GM21717 (cell line): ENCODE measurements around the gene RPL19.
"Not testable (repeated sequence)": the region's sequence is repeated elsewhere in the genome, so short reads cannot be mapped to it uniquely, and the experiment has no call there.

Experiments
- ATAC-seq: cut with Tn5 transposase; IDR thresholded peaks from one replicate; pipeline ENCODE4 v1.9.1; 2021; ENCODE audit warnings: mild to moderate bottlenecking, moderate library complexity; ENCODE audit not compliant: unreplicated experiment

Gene RPL19

DNA sequence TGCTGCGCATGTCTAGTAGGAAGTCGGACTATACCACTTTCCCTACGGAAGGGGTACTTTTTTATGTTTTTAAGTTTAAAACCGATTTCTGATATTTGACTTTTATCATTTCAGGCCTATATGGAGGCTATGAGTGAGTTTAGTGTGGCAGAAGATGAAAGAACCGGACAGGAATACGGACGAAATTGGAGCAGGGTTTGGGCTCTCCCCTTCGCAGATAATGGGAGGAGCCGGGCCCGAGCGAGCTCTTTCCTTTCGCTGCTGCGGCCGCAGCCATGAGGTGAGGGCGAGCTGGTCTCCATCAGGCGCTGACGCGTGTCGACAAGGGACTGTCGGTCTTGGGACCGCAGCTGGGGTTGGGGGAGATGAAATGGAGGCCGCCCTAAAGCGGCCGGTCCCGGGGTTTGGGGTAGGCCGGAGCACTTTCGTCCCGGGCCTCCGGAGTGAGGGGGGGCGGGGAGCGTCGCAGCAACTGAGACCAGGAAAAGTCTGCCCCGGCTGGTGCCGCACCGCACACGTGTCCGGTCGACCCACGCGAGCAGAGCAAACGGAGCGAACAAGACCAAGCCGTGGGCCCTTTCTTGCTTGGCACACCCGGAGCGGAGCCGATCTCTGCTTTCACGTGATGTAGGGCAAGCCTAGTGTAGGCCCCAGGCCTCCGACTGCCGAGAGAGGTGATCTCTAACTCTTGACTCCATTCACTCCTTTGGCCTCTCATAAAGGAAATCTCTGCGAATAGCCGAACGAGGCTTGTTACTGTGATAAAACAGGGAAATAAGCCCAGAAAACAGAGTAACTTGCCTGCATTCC is at the start of gene RPL19:
Gene RPL19 (plus strand): TSS at position 214 of the 810 bp plus-strand sequence. CDS start 62 bp downstream, at position 276.
- peak; percentile 43 for ATAC-seq

DNA sequence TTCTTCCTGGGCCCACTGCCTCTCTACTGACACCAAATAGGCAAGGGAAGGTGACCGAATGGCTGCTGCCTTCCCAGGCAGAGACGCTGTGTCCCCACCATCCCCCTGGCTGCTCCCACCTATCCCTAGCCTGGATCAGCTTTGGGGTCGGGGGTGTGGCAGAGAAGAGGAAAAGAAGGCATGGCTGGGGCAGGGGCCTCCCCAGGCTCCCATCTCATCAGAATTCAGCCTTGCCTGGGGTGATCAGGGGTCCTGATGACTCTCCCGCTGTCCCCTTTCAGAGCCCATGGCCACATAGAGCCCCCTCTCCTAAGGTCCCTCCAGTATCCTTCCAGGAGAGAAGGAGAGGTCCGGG is 49.3 kb upstream of the RPL19 start:
- ATAC-seq: no peak

- ATAC-seq: no peak
Measured at GRCh38 chr17:39151150-39151942, 48.7 kb upstream of the RPL19 start, which contains the start of gene PLXDC1. Gene PLXDC1 (minus strand): TSS chr17:39151637. CDS start chr17:39151437, 200 bp downstream.

DNA sequence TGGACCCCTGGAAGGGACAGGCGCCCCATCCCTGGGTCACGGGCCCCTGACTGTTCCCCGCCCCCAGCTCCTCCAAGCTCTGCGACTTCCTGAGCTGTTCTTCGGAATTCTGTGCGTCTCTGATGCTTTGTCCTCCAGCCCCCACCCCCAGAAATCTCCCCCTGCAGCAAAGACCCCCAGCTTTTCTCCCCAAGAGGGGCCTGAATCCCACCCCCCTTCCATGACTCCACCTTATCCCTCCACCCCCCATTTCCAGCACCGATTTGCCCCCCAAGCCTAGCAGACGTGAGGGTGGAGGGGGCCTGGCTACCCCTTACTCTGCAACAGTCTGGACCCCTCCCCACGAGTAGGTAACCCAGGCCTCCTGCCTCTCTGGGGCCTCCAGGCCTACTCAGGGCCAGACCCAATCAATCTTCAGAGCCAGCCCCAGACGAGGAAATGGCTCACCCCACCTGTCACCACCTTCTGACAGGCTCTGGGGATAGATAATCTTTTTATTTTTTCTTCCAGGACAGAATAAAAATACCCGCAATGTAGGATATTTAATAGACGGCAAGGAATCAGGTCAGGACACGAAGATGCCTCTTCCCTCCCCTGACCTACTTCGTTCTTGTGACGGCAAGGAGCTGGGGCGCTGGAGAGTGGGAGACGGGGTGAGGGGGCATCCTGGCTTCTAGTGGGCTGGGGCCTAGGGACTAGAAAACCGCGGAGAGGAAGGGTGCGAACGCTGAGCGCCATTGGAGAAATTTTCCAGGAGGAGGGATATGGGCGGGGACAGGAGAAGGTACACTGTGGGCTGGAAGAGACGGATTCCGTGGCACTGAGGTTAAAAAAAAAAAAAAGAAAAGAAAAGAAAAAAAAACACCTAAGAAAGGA is 47.9 kb upstream of the RPL19 start:
- ATAC-seq: no peak

DNA sequence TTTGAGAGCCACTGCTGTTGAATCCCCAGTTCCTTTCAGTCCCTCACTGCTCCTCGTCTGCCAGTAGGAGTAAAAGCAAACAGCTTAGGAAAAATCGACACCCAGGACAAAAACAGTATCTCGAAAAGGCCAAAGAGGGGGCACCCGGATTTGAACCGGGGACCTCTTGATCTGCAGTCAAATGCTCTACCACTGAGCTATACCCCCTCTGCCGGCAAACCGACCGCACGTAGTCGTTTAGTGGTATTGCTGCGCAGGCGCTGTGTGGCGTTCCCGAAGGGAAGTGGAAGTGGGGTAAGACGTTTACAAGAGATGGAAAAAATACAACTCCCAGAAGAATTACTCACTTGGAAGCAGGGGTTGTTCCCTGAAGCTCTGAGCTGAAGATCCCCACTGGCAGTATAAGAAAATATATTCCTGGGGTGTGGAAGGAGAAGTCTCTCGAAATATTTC is 46.5 kb upstream of the RPL19 start:
- no peak for ATAC-seq

GRCh38 chr17:39155654-39156053 is 44.4 kb upstream of the RPL19 start:
- ATAC-seq: no peak

DNA sequence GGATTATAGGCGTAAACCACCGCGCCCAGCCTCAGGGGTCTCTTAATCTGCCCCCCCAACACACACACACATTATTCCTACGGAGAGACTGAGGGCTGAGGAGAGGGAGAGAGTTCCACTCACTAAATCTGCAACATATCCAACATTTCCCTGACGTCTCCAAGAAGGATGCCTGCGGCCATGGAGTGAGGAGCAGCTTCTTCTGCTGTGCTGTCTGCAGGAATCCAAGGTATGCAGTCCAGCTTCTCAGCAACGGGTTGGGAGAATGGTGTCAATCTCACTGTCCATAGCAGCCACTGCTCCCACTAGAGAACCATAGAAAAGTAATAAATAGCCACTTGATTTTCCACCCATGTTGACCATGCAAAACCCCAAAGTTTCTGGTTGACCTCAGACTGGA is 43.6 kb upstream of the RPL19 start:
- ATAC-seq: no peak

DNA sequence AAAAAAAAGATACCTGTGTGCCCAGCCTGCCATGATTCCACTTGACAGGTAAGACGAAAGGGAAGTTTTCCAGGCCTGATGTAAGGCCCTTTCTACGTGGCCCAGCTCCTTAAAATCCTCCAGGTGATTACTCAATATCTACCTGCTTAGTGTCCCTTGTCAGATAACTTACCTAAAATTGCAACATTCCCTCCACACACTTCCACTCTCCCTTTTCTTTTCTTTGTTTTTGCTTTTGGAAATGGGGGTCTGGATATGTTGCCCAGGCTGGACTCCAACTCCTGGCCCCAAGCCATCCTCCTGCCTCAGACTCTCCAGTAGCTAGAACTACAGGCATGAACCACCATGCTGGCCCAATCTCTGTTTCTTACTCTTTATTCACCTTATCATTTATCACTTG is 41.5 kb upstream of the RPL19 start:
- no peak for ATAC-seq

DNA sequence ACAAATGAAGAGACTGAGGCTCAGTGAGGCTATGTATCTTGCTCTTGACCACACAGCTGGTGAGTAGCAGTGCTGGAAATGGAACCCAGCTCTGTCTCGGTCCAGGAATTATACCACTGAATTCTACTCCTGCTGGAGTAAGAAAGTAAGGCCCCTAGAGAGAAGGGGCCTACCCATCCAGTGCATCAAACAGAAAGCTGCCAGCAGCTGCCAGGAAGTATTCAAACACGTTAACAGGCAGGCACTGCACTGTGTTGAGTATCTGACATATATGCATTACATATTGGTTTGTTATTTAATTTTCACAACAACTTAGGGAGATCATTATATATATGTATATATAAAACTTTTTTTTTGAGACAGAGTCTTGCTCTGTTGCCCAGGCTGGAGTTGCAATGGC is 38.1 kb upstream of the RPL19 start:
- ATAC-seq: no peak

DNA sequence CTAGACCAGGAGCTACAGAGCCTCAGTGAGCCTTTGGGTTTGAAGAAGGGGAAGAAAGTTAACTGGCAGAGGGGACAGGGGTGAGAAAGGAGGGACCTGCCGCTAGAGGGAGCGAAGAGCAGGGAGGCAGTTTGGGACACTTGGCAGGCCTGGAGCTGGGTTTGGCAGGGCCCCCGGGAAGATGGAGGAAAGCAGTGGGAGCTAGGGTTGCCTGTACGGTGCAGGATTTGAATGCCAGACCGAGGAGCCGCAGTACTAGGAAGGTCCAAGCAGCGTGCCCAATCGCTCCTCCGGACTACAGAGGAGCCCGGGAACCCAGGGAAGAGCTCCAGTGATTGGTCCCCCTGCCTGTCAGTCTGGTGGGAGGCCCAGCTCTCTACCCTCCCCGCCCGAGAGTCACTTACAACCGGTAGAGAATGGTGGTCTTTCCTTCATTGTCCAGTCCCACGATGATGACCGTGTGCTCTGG is 35.4 kb upstream of the RPL19 start:
- ATAC-seq: peak; percentile 79

- ATAC-seq: no peak
Measured at GRCh38 chr17:39165178-39165840, 34.8 kb upstream of the RPL19 start.

- no peak for ATAC-seq
Measured at GRCh38 chr17:39165841-39166349, 34.2 kb upstream of the RPL19 start, which contains the start of gene ARL5C. Gene ARL5C (minus strand): TSS chr17:39166161. CDS start chr17:39165760, 401 bp downstream.

- no peak for ATAC-seq
Measured at GRCh38 chr17:39166437-39167335, 33.4 kb upstream of the RPL19 start.

GRCh38 chr17:39167476-39167875 is 32.6 kb upstream of the RPL19 start:
- no peak for ATAC-seq

DNA sequence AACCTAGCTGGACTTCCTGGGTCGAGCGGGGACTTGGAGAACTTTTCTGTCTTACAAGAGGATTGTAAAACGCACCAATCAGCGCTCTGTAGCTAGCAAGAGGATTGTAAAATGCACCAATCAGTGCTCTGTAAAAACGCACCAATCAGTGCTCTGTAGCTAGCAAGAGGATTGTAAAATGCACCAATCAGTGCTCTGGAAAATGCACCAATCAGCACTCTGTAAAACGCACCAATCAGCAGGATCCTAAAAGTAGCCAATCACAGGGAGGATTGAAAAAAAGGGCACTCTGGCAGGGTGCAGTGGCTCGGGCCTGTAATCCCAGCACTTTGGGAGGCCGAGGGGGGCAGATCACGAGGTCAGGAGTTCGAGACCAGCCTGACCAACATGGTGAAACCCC is 31.6 kb upstream of the RPL19 start:
- not testable (repeated sequence) for ATAC-seq

- no peak for ATAC-seq
Measured at GRCh38 chr17:39169101-39169500, 31.0 kb upstream of the RPL19 start.

DNA sequence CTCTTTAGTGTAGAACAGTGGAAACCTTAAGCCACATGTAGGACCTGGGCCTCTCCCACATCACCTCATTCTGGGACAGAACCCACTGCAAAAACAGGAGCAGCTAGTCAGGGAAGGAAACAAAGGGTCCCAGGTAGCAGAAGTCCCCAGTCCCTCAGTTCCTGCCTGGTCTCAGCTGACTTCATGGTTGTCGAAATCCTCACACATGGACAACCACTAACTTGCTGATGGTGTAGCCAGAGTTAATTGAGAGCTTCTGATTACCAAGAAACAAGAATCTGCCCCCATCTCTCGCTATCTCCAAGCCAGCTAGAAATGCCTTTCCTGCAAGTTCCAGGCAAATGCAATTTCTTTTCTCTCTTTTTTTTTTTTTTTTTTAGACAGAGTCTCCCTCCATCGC is 30.6 kb upstream of the RPL19 start:
- ATAC-seq: no peak

DNA sequence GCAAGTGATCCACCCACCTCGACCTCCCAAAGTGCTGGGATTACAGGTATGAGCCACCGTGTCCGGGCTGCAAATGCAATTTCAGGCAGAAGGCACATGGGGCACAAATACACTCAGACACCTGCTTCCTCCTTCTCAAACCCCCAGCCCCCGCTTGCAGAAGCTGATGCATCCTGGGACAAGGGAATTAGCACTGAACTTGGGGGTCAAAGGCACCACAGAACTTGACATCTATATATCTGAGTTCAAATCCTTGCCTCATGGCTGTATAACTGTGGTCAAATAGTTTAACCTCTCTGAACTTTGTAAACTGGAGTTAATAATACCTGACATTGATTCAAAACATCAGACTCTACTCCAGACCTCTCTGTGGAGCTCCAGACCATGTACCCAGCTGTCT is 30.0 kb upstream of the RPL19 start:
- ATAC-seq: no peak

DNA sequence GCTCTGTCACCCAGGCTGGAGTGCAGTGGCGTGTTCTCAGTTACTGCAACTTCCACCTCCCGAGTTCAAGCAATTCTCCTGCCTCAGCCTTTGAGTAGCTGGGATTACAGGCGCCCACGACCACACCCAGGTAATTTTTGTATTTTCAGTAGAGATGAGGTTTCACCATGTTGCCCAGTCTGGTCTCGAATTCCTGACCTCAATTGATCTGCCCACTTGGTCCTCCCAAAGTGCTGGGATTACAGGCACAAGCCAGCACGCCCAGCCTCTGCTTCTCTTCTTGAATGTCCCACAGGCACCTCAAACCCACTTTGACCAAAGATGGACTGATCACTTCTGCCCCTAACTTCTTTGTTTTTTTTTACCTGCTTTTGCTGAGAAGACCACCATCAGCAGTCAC is 29.5 kb upstream of the RPL19 start:
- no peak for ATAC-seq
